K562 (cell line): ENCODE data around the gene TP53BP1. TPM values are rescaled to one million over a fixed set of nuclear protein-coding genes. Genes with fewer than 3 reads are reported as not detected.

Experiments used
- BRD9 ChIP-seq: fragments of 450-650 bp; IDR thresholded peaks from 2 replicates; pipeline ENCODE4 v1.6.1; 2018; ENCODE audit warnings: low read depth; ENCODE audit not compliant: partially characterized antibody
- GABPA ChIP-seq: fragments of 200-800 bp; sonication (Bioruptor generic); conservative IDR thresholded peaks from 2 replicates; pipeline ENCODE4 v1.6.1; 2016; ENCODE audit warnings: low read depth, missing genetic modification characterization, missing compliant biosample characterization
- HDGF ChIP-seq: fragments of 450-650 bp; IDR thresholded peaks from 2 replicates; pipeline ENCODE4 v1.6.1; 2016
- PHB2 ChIP-seq: fragments of 450-650 bp; IDR thresholded peaks from 2 replicates; pipeline ENCODE4 v1.6.1; 2017; ENCODE audit warnings: low read depth
- RCOR1 ChIP-seq, 2 experiments: IDR thresholded peaks; 2 replicates each; pipeline ENCODE4 v1.6.1; 2012; ENCODE audit warnings: low read depth in 2 of 2, low read length in 2 of 2, borderline replicate concordance in 1 of 2, improper control_type of control experiment in 1 of 2
- SIN3A ChIP-seq, 2 experiments: fragments of 150-350 bp in 1 of 2; IDR thresholded peaks; 2 replicates each; pipeline ENCODE4 v1.6.1; 2011 to 2016; ENCODE audit warnings: borderline replicate concordance in 2 of 2, low read depth in 2 of 2, low read length in 2 of 2, mild to moderate bottlenecking in 2 of 2, moderate library complexity in 2 of 2; ENCODE audit not compliant: control insufficient read depth in 1 of 2
- SMC3 ChIP-seq: conservative IDR thresholded peaks from 2 replicates; pipeline ENCODE4 v1.6.1; 2011; ENCODE audit warnings: low read depth, low read length, improper control_type of control experiment; ENCODE audit not compliant: insufficient read depth
- TBL1XR1 ChIP-seq, 2 experiments: IDR thresholded peaks; 2 replicates each; pipeline ENCODE4 v1.6.1; 2012; ENCODE audit warnings: improper control_type of control experiment in 2 of 2, low read length in 2 of 2, mild to moderate bottlenecking in 1 of 2
- ZNF830 ChIP-seq: fragments of 250-450 bp; sonication (Bioruptor Pico); IDR thresholded peaks from 2 replicates; pipeline ENCODE4 v1.5.0; 2021; ENCODE audit warnings: mild to moderate bottlenecking
- polyA plus RNA-seq, 8 experiments: library from polyadenylated mRNA; depleted of rRNA in 4 of 8; stranded (reverse) in 5 of 8; unstranded in 3 of 8; fragments of >200 nt; fragmentation: Nextera tagmentation in 2 of 8; fragmentation: Illumina TruSeq in 1 of 8; extraction: Ambion mirVana in 2 of 8; extraction: Trizol in 1 of 8; gene quantifications; 2 replicates each; pipeline versions ENCODE4 v1.2.1 to v1.2.3, GENCODE V29; 2011 to 2014; ENCODE audit warnings: inconsistent platforms in 1 of 8, missing spikeins in 1 of 8
- total RNA-seq, 7 experiments: library from RNA; depleted of rRNA in 6 of 7; stranded (reverse); fragments of >200 nt in 6 of 7; fragmentation: Illumina TruSeq in 2 of 7; extraction: Trizol in 2 of 7; gene quantifications; 2 replicates each; pipeline versions ENCODE4 v1.2.1 to v1.2.3, GENCODE V29; 2011 to 2021; ENCODE audit warnings: low replicate concordance in 1 of 7
- TF ChIP-seq, protein P1 (sequence below): fragments of 450-650 bp; IDR thresholded peaks from 2 replicates; pipeline ENCODE4 v1.6.1; 2018; ENCODE audit not compliant: partially characterized antibody
- TF ChIP-seq, protein P2 (sequence below): fragments of 200-800 bp; sonication (Bioruptor generic); IDR thresholded peaks from 2 replicates; pipeline ENCODE4 v1.6.1; 2017; ENCODE audit warnings: missing genetic modification characterization, missing compliant biosample characterization
- TF ChIP-seq, protein P3 (sequence below), 3 experiments: IDR thresholded peaks in 2 of 3; conservative IDR thresholded peaks in 1 of 3; 2 replicates each; pipeline ENCODE4 v1.5.1; 2011 to 2012; ENCODE audit warnings: low read length in 3 of 3, mild to moderate bottlenecking in 3 of 3, control low read depth in 2 of 3, improper control_type of control experiment in 1 of 3, inconsistent platforms in 1 of 3, low read depth in 1 of 3, mixed read lengths in 1 of 3, moderate library complexity in 1 of 3; ENCODE audit not compliant: insufficient read depth in 2 of 3
- TF ChIP-seq, protein P4 (sequence below), 2 experiments: fragments of 450-650 bp; IDR thresholded peaks; 2 replicates each; pipeline ENCODE4 v1.6.1; 2016
- TF ChIP-seq, protein P5 (sequence below): fragments of 450-650 bp; IDR thresholded peaks from 2 replicates; pipeline ENCODE4 v1.7.1; 2018; ENCODE audit warnings: mild to moderate bottlenecking, low read depth; ENCODE audit not compliant: partially characterized antibody

Gene TP53BP1
- total and polyA plus RNA-seq, 9 of the 15 experiments (the other 6 are each of a cell fraction or from before 2014, with no cell fraction given), result 5.7 to 63.3 (median 30.9) TPM

DNA sequence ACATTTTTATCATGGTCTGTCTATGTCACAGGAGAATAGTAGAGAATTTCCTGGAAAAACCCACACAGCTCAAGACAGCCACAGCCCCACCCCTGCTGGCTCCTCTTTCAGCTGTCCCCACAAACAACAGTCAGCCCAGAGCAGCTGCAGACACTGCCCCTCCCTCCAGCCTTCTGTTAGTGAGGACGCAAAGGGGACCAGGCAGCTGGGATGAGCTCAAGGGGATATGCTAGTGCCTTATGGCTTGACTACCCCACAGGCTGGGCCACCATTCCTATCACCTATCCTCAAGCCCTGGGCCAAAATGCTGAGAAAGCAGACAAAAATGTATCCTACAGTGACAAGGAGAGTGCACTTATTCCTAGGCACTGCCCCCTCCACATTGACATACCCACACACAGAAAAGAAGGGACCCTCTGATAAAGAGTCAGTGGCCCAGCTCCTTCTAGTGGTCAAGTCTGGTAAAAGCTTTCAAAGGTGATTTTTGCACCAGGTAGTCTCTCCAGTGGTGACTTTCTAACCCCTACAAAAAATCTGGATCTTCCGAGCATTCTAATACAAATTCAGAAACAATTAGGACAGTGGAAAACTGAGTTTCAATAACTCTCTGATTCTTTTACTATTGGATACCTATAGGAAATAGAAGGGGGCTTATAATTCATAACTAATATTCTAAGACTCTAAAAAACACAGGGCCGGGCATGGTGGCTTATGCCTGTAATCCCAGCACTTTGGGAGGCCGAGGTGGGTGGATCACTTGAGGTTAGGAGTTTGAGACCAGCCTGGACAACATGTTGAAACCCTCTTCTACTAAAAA is 21.5 kb upstream of the TP53BP1 start (continued):
- TF ChIP-seq, protein P1, sequence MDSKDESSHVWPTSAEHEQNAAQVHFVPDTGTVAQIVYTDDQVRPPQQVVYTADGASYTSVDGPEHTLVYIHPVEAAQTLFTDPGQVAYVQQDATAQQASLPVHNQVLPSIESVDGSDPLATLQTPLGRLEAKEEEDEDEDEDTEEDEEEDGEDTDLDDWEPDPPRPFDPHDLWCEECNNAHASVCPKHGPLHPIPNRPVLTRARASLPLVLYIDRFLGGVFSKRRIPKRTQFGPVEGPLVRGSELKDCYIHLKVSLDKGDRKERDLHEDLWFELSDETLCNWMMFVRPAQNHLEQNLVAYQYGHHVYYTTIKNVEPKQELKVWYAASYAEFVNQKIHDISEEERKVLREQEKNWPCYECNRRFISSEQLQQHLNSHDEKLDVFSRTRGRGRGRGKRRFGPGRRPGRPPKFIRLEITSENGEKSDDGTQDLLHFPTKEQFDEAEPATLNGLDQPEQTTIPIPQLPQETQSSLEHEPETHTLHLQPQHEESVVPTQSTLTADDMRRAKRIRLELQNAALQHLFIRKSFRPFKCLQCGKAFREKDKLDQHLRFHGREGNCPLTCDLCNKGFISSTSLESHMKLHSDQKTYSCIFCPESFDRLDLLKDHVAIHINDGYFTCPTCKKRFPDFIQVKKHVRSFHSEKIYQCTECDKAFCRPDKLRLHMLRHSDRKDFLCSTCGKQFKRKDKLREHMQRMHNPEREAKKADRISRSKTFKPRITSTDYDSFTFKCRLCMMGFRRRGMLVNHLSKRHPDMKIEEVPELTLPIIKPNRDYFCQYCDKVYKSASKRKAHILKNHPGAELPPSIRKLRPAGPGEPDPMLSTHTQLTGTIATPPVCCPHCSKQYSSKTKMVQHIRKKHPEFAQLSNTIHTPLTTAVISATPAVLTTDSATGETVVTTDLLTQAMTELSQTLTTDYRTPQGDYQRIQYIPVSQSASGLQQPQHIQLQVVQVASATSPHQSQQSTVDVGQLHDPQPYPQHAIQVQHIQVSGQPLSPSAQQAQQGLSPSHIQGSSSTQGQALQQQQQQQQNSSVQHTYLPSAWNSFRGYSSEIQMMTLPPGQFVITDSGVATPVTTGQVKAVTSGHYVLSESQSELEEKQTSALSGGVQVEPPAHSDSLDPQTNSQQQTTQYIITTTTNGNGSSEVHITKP, result peak; percentile 68
- TF ChIP-seq ZNF830 (CRISPR knock-in tag) (no peak), GABPA (no peak), TBL1XR1 (IDR thresholded peaks at IDR 0.05; ENCODE audit: low read length in 2 of 2) (peak in 1 of 2 experiments; percentile 52; a peak in 1 of 4 replicates), HDGF (no peak), SMC3 (peak; percentile 18; the same call in 1 of the 2 replicates), RCOR1 (IDR thresholded peaks at IDR 0.05; ENCODE audit: borderline replicate concordance in 1 of 2, low read depth in 2 of 2, low read length in 2 of 2) (peak in 1 of 2 experiments; percentile 11; a peak in 1 of 4 replicates), PHB2 (no peak), BRD9 (peak; percentile 44), SIN3A (IDR thresholded peaks at IDR 0.05; ENCODE audit: borderline replicate concordance in 2 of 2, control insufficient read depth in 1 of 2, low read depth in 2 of 2, low read length in 2 of 2) (peak; percentile 69 to 75; a peak in 1 of 4 replicates)
- TF ChIP-seq, protein P2, sequence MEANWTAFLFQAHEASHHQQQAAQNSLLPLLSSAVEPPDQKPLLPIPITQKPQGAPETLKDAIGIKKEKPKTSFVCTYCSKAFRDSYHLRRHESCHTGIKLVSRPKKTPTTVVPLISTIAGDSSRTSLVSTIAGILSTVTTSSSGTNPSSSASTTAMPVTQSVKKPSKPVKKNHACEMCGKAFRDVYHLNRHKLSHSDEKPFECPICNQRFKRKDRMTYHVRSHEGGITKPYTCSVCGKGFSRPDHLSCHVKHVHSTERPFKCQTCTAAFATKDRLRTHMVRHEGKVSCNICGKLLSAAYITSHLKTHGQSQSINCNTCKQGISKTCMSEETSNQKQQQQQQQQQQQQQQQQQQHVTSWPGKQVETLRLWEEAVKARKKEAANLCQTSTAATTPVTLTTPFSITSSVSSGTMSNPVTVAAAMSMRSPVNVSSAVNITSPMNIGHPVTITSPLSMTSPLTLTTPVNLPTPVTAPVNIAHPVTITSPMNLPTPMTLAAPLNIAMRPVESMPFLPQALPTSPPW, result peak; percentile 57
- TF ChIP-seq, protein P3, sequence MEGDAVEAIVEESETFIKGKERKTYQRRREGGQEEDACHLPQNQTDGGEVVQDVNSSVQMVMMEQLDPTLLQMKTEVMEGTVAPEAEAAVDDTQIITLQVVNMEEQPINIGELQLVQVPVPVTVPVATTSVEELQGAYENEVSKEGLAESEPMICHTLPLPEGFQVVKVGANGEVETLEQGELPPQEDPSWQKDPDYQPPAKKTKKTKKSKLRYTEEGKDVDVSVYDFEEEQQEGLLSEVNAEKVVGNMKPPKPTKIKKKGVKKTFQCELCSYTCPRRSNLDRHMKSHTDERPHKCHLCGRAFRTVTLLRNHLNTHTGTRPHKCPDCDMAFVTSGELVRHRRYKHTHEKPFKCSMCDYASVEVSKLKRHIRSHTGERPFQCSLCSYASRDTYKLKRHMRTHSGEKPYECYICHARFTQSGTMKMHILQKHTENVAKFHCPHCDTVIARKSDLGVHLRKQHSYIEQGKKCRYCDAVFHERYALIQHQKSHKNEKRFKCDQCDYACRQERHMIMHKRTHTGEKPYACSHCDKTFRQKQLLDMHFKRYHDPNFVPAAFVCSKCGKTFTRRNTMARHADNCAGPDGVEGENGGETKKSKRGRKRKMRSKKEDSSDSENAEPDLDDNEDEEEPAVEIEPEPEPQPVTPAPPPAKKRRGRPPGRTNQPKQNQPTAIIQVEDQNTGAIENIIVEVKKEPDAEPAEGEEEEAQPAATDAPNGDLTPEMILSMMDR (IDR thresholded peaks at IDR 0.05 in 2 of 3, conservative IDR thresholded peaks at IDR 0.05 in 1 of 3; ENCODE audit: insufficient read depth in 2 of 3, low read depth in 1 of 3, low read length in 3 of 3), result peak; percentile 68 to 74 (median 74)
- TF ChIP-seq, protein P4, sequence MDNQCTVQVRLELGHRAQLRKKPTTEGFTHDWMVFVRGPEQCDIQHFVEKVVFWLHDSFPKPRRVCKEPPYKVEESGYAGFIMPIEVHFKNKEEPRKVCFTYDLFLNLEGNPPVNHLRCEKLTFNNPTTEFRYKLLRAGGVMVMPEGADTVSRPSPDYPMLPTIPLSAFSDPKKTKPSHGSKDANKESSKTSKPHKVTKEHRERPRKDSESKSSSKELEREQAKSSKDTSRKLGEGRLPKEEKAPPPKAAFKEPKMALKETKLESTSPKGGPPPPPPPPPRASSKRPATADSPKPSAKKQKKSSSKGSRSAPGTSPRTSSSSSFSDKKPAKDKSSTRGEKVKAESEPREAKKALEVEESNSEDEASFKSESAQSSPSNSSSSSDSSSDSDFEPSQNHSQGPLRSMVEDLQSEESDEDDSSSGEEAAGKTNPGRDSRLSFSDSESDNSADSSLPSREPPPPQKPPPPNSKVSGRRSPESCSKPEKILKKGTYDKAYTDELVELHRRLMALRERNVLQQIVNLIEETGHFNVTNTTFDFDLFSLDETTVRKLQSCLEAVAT (IDR thresholded peaks at IDR 0.05), result peak in 1 of 2 experiments; percentile 80; a peak in 1 of 4 replicates
- TF ChIP-seq, protein P5, sequence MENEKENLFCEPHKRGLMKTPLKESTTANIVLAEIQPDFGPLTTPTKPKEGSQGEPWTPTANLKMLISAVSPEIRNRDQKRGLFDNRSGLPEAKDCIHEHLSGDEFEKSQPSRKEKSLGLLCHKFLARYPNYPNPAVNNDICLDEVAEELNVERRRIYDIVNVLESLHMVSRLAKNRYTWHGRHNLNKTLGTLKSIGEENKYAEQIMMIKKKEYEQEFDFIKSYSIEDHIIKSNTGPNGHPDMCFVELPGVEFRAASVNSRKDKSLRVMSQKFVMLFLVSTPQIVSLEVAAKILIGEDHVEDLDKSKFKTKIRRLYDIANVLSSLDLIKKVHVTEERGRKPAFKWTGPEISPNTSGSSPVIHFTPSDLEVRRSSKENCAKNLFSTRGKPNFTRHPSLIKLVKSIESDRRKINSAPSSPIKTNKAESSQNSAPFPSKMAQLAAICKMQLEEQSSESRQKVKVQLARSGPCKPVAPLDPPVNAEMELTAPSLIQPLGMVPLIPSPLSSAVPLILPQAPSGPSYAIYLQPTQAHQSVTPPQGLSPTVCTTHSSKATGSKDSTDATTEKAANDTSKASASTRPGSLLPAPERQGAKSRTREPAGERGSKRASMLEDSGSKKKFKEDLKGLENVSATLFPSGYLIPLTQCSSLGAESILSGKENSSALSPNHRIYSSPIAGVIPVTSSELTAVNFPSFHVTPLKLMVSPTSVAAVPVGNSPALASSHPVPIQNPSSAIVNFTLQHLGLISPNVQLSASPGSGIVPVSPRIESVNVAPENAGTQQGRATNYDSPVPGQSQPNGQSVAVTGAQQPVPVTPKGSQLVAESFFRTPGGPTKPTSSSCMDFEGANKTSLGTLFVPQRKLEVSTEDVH, result peak; percentile 29
